ENCODE results near the gene NOSIP. TPM values are rescaled to one million over a fixed set of nuclear protein-coding genes. Genes with fewer than 3 reads are reported as not detected.
"Not testable (repeated sequence)": the region's sequence is repeated elsewhere in the genome, so short reads cannot be mapped to it uniquely, and the experiment has no call there.

NOSIP gene
- 10 to 100 TPM; 16.2 to 31.9 (median 23.2) TPM for total RNA-seq
- long read RNA-seq, partial matches to known transcripts: 3 of 6 reads
- long read RNA-seq, other reads (novel, unspliced or antisense): 0 of 6 reads

GRCh38 chr19:49580264-49581006, at the start of gene NOSIP:
NOSIP (minus strand) TSS chr19:49580556; CDS start chr19:49560691, 19,865 bp downstream.
- H3K4me3 ChIP-seq: peak within 1 kb of the TSS; percentile 52 to 84 (median 79)
- DNase-seq (peak; percentile 94 to 96 (median 96)), ATAC-seq (peak; percentile 98 to 100 (median 98))
- intact Hi-C loops (cut with DNase I): no loop called here
- H3K36me3 ChIP-seq: peaks cover 0 to 10% (median 0%) of the 10 kb centered on the region in 4 donors
- peaks cover 0 to 17% (median 6%) of the 10 kb centered on the region in 4 donors for H3K4me1 ChIP-seq
- WGBS (ENCODE audit: insufficient coverage, low coverage, low lambda C conversion rate, missing lambda C conversion rate): 1% methylated on average over 27 of the region's 31 CpGs
- no peaks in the 10 kb centered on the region for H3K9me3 ChIP-seq
- peak; percentile 93 for TF ChIP-seq POLR2A (IDR thresholded peaks at IDR 0.05)
- peak in 1 of 4 donors; percentile 10 for TF ChIP-seq CTCF (IDR thresholded peaks at IDR 0.05)
- H3K27ac ChIP-seq: peak within 1 kb of the TSS; percentile 34 to 65 (median 46)
- H3K27me3 ChIP-seq: no peaks in the 10 kb centered on the region

- DNase-seq (no peak), ATAC-seq (no peak)
- Histone ChIP-seq H3K9me3 (no peaks in the 10 kb centered on the region), H3K27ac (no peak overlapping the region), H3K27me3 (no peaks in the 10 kb centered on the region), H3K4me1 (peaks cover 0 to 8% (median 0%) of the 10 kb centered on the region in 4 donors), H3K4me3 (no peak overlapping the region), H3K36me3 (peaks cover 0 to 11% (median 0%) of the 10 kb centered on the region in 4 donors)
- no peak for TF ChIP-seq POLR2A (IDR thresholded peaks at IDR 0.05)
- no peak for TF ChIP-seq CTCF (IDR thresholded peaks at IDR 0.05)
- 92% methylated on average over 6 of the region's 9 CpGs for WGBS (ENCODE audit: insufficient coverage, low coverage, low lambda C conversion rate, missing lambda C conversion rate)
- intact Hi-C loops (cut with DNase I): no loop called here
Observed at GRCh38 chr19:49629659-49630058, 49.3 kb upstream of the NOSIP start.

GRCh38 chr19:49626226-49626625, 45.9 kb upstream of the NOSIP start:
- Histone ChIP-seq H3K4me1 (peaks cover 0 to under 1% (median 0%) of the 10 kb centered on the region in 4 donors), H3K27ac (no peak overlapping the region), H3K9me3 (no peaks in the 10 kb centered on the region), H3K27me3 (no peaks in the 10 kb centered on the region), H3K4me3 (no peak overlapping the region), H3K36me3 (peaks cover 0 to 15% (median 0%) of the 10 kb centered on the region in 4 donors)
- ATAC-seq: no peak
- no peak for TF ChIP-seq CTCF (IDR thresholded peaks at IDR 0.05)
- no peak for TF ChIP-seq POLR2A (IDR thresholded peaks at IDR 0.05)
- 73% methylated on average over 5 of the region's 11 CpGs for WGBS (ENCODE audit: insufficient coverage, low coverage, low lambda C conversion rate, missing lambda C conversion rate)
- no peak for DNase-seq
- intact Hi-C loops (cut with DNase I): no loop called here

GRCh38 chr19:49624967-49625910, 44.9 kb upstream of the NOSIP start:
- DNase-seq: no peak
- TF ChIP-seq POLR2A (IDR thresholded peaks at IDR 0.05): no peak
- no peak for TF ChIP-seq CTCF (IDR thresholded peaks at IDR 0.05)
- Histone ChIP-seq H3K27me3 (no peaks in the 10 kb centered on the region), H3K4me1 (no peaks in the 10 kb centered on the region), H3K27ac (no peak overlapping the region), H3K9me3 (no peaks in the 10 kb centered on the region), H3K4me3 (no peak overlapping the region), H3K36me3 (peaks cover 0 to 15% (median 0%) of the 10 kb centered on the region in 4 donors)
- WGBS (ENCODE audit: insufficient coverage, low coverage, low lambda C conversion rate, missing lambda C conversion rate): 91% methylated on average over 11 of the region's 27 CpGs
- peak in 2 of 4 donors; percentile 22 to 25 for ATAC-seq
- intact Hi-C loops (cut with DNase I): no loop called here

- H3K36me3 ChIP-seq: peaks cover 0 to 32% (median 11%) of the 10 kb centered on the region in 4 donors
- 95% methylated on average over 9 of the region's 13 CpGs for WGBS (ENCODE audit: insufficient coverage, low coverage, low lambda C conversion rate, missing lambda C conversion rate)
- H3K27me3 ChIP-seq; H3K4me1 ChIP-seq; DNase-seq; H3K27ac ChIP-seq; ATAC-seq; intact Hi-C loops (cut with DNase I); H3K4me3 ChIP-seq; H3K9me3 ChIP-seq: not testable (repeated sequence)
Observed at GRCh38 chr19:49617860-49618259, 37.5 kb upstream of the NOSIP start.

Data from right lobe of liver (tissue), 6 donors.